HS-27A (cell line): Measurements from ENCODE around the gene WDR81.
"Not testable (repeated sequence)": the region's sequence is repeated elsewhere in the genome, so short reads cannot be mapped to it uniquely, and the experiment has no call there.

Experiments used
- DNase-seq: peaks from one replicate; pipeline ENCODE4 v3.0.0-alpha.2; 2012; ENCODE audit warnings: low read depth, missing footprints

The WDR81 gene

GRCh38 chr17:1713160-1713877 lies 11.2 kb upstream of the WDR81 start:
- DNase-seq: no peak

GRCh38 chr17:1713878-1714426 lies 10.6 kb upstream of the WDR81 start:
- no peak for DNase-seq

GRCh38 chr17:1714427-1714979 lies 10.0 kb upstream of the WDR81 start:
- DNase-seq: peak; percentile 87

GRCh38 chr17:1714980-1715802 lies 9.3 kb upstream of the WDR81 start:
- DNase-seq: peak; percentile 72

- DNase-seq: no peak
Observed at GRCh38 chr17:1715803-1716075, 8.8 kb upstream of the WDR81 start.

GRCh38 chr17:1716076-1716911 lies 8.2 kb upstream of the WDR81 start:
- DNase-seq: peak; percentile 96

- peak; percentile 94 for DNase-seq
Observed at GRCh38 chr17:1716912-1717695, 7.4 kb upstream of the WDR81 start.

GRCh38 chr17:1718362-1719165 lies 5.9 kb upstream of the WDR81 start:
- no peak for DNase-seq

GRCh38 chr17:1720856-1721386 lies 3.6 kb upstream of the WDR81 start:
- DNase-seq: no peak

GRCh38 chr17:1722022-1722421 lies 2.5 kb upstream of the WDR81 start:
- not testable (repeated sequence) for DNase-seq

GRCh38 chr17:1724869-1725641 lies 551 bp downstream of the WDR81 start:
- no peak for DNase-seq

GRCh38 chr17:1725642-1726511 lies 1.4 kb downstream of the WDR81 start:
- no peak for DNase-seq

- no peak for DNase-seq
Observed at GRCh38 chr17:1726626-1727257, 2.2 kb downstream of the WDR81 start.

GRCh38 chr17:1727258-1727789 lies 2.8 kb downstream of the WDR81 start:
- DNase-seq: no peak

- no peak for DNase-seq
Observed at GRCh38 chr17:1727876-1728630, 3.5 kb downstream of the WDR81 start.

- no peak for DNase-seq
Observed at GRCh38 chr17:1729966-1730325, 5.4 kb downstream of the WDR81 start.
